ENCODE results near the gene LRRC2.

GRCh38 chr3:46466273-46466672 lies 99.8 kb downstream of the LRRC2 start:
- TF ChIP-seq TRAFD1 (CRISPR knock-in tag; IDR thresholded peaks at IDR 0.05; ENCODE audit: borderline replicate concordance), result no peak
- no peak for TF ChIP-seq CTCF (CRISPR knock-in tag; IDR thresholded peaks at IDR 0.05)
- TF ChIP-seq PAWR (CRISPR knock-in tag; IDR thresholded peaks at IDR 0.05; ENCODE audit: borderline replicate concordance), result no peak
- TF ChIP-seq ZFX (CRISPR knock-in tag; IDR thresholded peaks at IDR 0.05; ENCODE audit: low read depth), result no peak
- TF ChIP-seq MZF1 (CRISPR knock-in tag; IDR thresholded peaks at IDR 0.05; ENCODE audit: borderline replicate concordance), result no peak
- TF ChIP-seq RXRA (CRISPR knock-in tag; IDR thresholded peaks at IDR 0.05), result no peak
- TF ChIP-seq POLR2AphosphoS5 (IDR thresholded peaks at IDR 0.05; ENCODE audit: low read depth, low read length), result no peak
- no peak for TF ChIP-seq ATF5 (CRISPR knock-in tag; IDR thresholded peaks at IDR 0.05; ENCODE audit: low read depth)
- no peak for TF ChIP-seq ZFP36L1 (CRISPR knock-in tag; IDR thresholded peaks at IDR 0.05)
- TF ChIP-seq ZFP36 (IDR thresholded peaks at IDR 0.05; ENCODE audit: borderline replicate concordance, low read depth, low read length, partially characterized antibody), result no peak
- TF ChIP-seq SP5 (CRISPR knock-in tag; IDR thresholded peaks at IDR 0.05; ENCODE audit: borderline replicate concordance, low read depth), result no peak
- no peak for TF ChIP-seq RERE (CRISPR knock-in tag; IDR thresholded peaks at IDR 0.05; ENCODE audit: low read depth)

Measured in HepG2 (cell line).